B cell (primary cell): Measurements from ENCODE around the gene KRTAP4-5. TPM values are rescaled to one million over a fixed set of nuclear protein-coding genes. Genes with fewer than 3 reads are reported as not detected.

Source experiments
- ATAC-seq: fragments of 200-7000 bp; cut with Tn5 transposase; one replicate; pipeline ENCODE4 v1.10.0; 2021; ENCODE audit warnings: low read depth, mild to moderate bottlenecking, moderate number of reproducible peaks, moderate library complexity
- CTCF ChIA-PET: fragments of 350-600 bp; sonication (Branson Sonifier 250); formaldehyde crosslinking; loops from one replicate; lab custom pipeline; 2021; ENCODE audit warnings: antibody characterized with exemption, inconsistent platforms; lab: Charles Lee
- POLR2A ChIA-PET: fragments of 350-600 bp; sonication (Branson Sonifier 250); formaldehyde crosslinking; loops from one replicate; lab custom pipeline; 2021; ENCODE audit warnings: antibody characterized with exemption; lab: Charles Lee
- DNase-seq: peaks from one replicate; pipeline ENCODE4 v3.0.0; 2013
- H2AFZ ChIP-seq: 2 replicates; pipeline ENCODE4 v1.6.1; 2012; ENCODE audit warnings: mild to moderate bottlenecking, low read depth, low read length; ENCODE audit not compliant: insufficient read depth, poor library complexity, severe bottlenecking
- H3K27ac ChIP-seq, 2 donors: 1 replicate in 1 of 2; 2 replicates in 1 of 2; pipeline ENCODE4 v1.5.1; 2012 to 2013; ENCODE audit warnings: low read length in 2 of 2, mild to moderate bottlenecking in 2 of 2, moderate library complexity in 1 of 2
- H3K27me3 ChIP-seq, 4 experiments: fragments of 200-600 bp in 1 of 4; sonication (generic) in 1 of 4; replicated peaks in 1 of 4; 1 replicate in 2 of 4; 2 replicates in 2 of 4; pipeline versions ENCODE4 v1.6.1 to v1.7.0; 2013 to 2016; ENCODE audit warnings: low read length in 3 of 4, mild to moderate bottlenecking in 2 of 4, mixed read lengths in 1 of 4, moderate library complexity in 1 of 4; ENCODE audit not compliant: insufficient read depth in 4 of 4, control insufficient read depth in 3 of 4; ENCODE audit errors: control extremely low read depth in 1 of 4
- H3K36me3 ChIP-seq, 2 experiments: replicated peaks in 1 of 2; 1 replicate in 1 of 2; 2 replicates in 1 of 2; pipeline versions ENCODE4 v1.6.1 to v1.7.1; 2013; ENCODE audit warnings: low read length in 1 of 2; ENCODE audit not compliant: insufficient read depth in 2 of 2, control insufficient read depth in 1 of 2; ENCODE audit errors: control extremely low read depth in 1 of 2, extremely low read depth in 1 of 2
- H3K4me1 ChIP-seq, 2 donors: fragments of 200-600 bp in 1 of 2; sonication (generic) in 1 of 2; 1 replicate in 1 of 2; 2 replicates in 1 of 2; pipeline versions ENCODE4 v1.5.1 to v1.6.1; 2013 to 2017; ENCODE audit warnings: low read length in 2 of 2; ENCODE audit not compliant: control insufficient read depth in 2 of 2, insufficient read depth in 2 of 2
- H3K4me2 ChIP-seq: replicated peaks from 2 replicates; pipeline ENCODE3; 2012; ENCODE audit warnings: mild to moderate bottlenecking, low read depth, low read length; ENCODE audit not compliant: poor library complexity, severe bottlenecking
- H3K4me3 ChIP-seq, 5 experiments: fragments of 200-600 bp in 1 of 5; sonication (generic) in 1 of 5; 1 replicate in 3 of 5; 2 replicates in 2 of 5; pipeline versions ENCODE4 v1.5.1 to v1.7.0; 2011 to 2016; ENCODE audit warnings: low read length in 4 of 5, mild to moderate bottlenecking in 4 of 5, low read depth in 2 of 5, control low read depth in 1 of 5, moderate library complexity in 1 of 5; ENCODE audit not compliant: insufficient read depth in 1 of 5; ENCODE audit errors: control extremely low read depth in 1 of 5, extremely low read depth in 1 of 5
- H3K79me2 ChIP-seq: fragments of 200-600 bp; sonication (generic); one replicate; pipeline ENCODE4 v1.6.0; 2016; ENCODE audit warnings: low read length; ENCODE audit not compliant: control insufficient read depth, insufficient read depth
- H3K9ac ChIP-seq: fragments of 200-600 bp; sonication (generic); 2 replicates; pipeline ENCODE4 v1.6.1; 2017; ENCODE audit warnings: mild to moderate bottlenecking, low read length, moderate library complexity
- H3K9me3 ChIP-seq, 3 donors: one replicate each; pipeline versions ENCODE4 v1.6.1 to v1.7.1; 2013; ENCODE audit warnings: low read length in 2 of 3; ENCODE audit not compliant: control insufficient read depth in 2 of 3, insufficient read depth in 1 of 3; ENCODE audit errors: control extremely low read depth in 1 of 3
- H4K20me1 ChIP-seq: 2 replicates; pipeline ENCODE4 v1.6.0; 2012; ENCODE audit warnings: mild to moderate bottlenecking, low read length; ENCODE audit not compliant: insufficient read depth, control insufficient read depth, poor library complexity, severe bottlenecking
- H3K27ac Mint-ChIP-seq: one replicate; pipeline ENCODE4 v1.8.0; 2021; ENCODE audit warnings: mixed read lengths
- H3K27me3 Mint-ChIP-seq: one replicate; pipeline ENCODE4 v1.8.0; 2021; ENCODE audit warnings: mixed read lengths
- H3K4me1 Mint-ChIP-seq: one replicate; pipeline ENCODE4 v1.8.0; 2021; ENCODE audit warnings: mixed read lengths
- H3K4me3 Mint-ChIP-seq: one replicate; pipeline ENCODE4 v1.8.0; 2021; ENCODE audit warnings: mixed read lengths
- H3K9me3 Mint-ChIP-seq: one replicate; pipeline ENCODE4 v1.8.0; 2022; ENCODE audit warnings: mixed read lengths; ENCODE audit not compliant: insufficient read depth
- EZH2 ChIP-seq: IDR thresholded peaks from 2 replicates; pipeline ENCODE4 v1.6.1; 2012; ENCODE audit warnings: borderline replicate concordance, low read depth, mild to moderate bottlenecking, moderate library complexity, low read length; ENCODE audit not compliant: insufficient read depth, poor library complexity, severe bottlenecking
- WGBS: methylation state at CpG from one replicate; pipeline ENCODE4 v1.1.5; 2013; ENCODE audit warnings: missing lambda C conversion rate; ENCODE audit not compliant: insufficient coverage; 5-methylcytosine and 5-hydroxymethylcytosine counted together
- intact Hi-C: fragments of 100-400 bp; cut with micrococcal nuclease; formaldehyde crosslinking; loops from one replicate; pipeline ENCODE4 v1.10.0; 2022
- polyA plus RNA-seq: library from polyadenylated mRNA; depleted of rRNA; stranded (reverse); fragments of >200 nt; gene quantifications from 2 replicates; pipeline ENCODE4 v1.2.3, GENCODE V29; 2012
- total RNA-seq, 2 donors: library from RNA; stranded (reverse); fragments of 120-200 nt in 1 of 2; gene quantifications; 1 replicate in 1 of 2; 2 replicates in 1 of 2; pipeline versions ENCODE4 v1.2.3 to v1.2.4, GENCODE V29; 2013 to 2022
- TF ChIP-seq, protein P1 (sequence below): fragments of 200-600 bp; IDR thresholded peaks from one replicate; pipeline ENCODE4 v1.8.0; 2022; ENCODE audit warnings: antibody characterized with exemption, mild to moderate bottlenecking

The KRTAP4-5 gene
- total and polyA plus RNA-seq, 2 donors (not counting 1 experiment from before 2014, with no cell fraction given), result not detected

DNA sequence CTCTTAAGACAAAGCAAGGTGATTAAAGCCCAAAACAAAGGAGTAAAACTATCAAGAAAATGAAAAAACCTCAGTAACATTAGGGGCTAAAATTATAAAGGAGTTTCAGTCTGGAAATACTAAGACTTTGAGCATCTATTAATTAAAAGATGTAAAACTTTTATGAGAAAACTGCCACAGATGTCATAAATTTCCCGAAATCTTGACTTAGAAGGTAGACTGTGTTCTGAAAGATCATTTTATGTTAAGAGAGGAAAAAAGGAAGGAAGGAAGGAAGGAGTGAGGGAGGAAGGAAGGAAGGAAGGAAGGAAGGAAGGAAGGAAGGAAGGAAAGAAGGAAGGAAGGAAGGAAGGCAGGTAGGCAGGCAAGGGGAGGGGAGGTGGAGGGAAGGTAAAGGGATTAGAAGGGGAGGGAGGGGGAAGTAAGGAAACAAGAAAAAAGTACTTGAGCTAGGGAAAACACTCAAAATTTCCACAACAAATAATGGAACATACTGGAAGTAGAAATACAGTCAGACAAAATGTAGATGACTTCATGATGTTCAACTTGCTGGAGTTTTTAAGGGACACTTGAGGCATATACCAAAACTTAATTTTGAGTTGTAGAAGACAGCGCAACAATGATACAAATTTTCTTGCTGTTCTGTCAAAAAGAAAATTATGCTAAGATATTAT is 2.0 kb downstream of the KRTAP4-5 start:
- Histone ChIP-seq H3K9me3 (peaks cover 3 to 9% (median 5%) of the 10 kb centered on the region in 3 donors), H3K9ac (no peak overlapping the region), H3K27me3 (no peaks in the 10 kb centered on the region), H4K20me1 (no peaks in the 10 kb centered on the region), H3K4me1 (no peaks in the 10 kb centered on the region), H3K27ac (no peak overlapping the region), H3K4me3 (no peak overlapping the region), H3K79me2 (no peaks in the 10 kb centered on the region), H3K4me2 (no peak overlapping the region), H2AFZ (no peak overlapping the region), H3K36me3 (no peaks in the 10 kb centered on the region)
- Mint-ChIP-seq H3K27me3 (peaks cover 4% of the 10 kb centered on the region), H3K27ac (no peak overlapping the region), H3K4me1 (no peaks in the 10 kb centered on the region), H3K9me3 (peaks cover 8% of the 10 kb centered on the region), H3K4me3 (no peak overlapping the region)
- ATAC-seq, result no peak
- ChIA-PET CTCF (no interaction called here), POLR2A (no interaction called here)
- intact Hi-C loops, result no loop called here
- TF ChIP-seq EZH2, result no peak
- TF ChIP-seq, protein P1, sequence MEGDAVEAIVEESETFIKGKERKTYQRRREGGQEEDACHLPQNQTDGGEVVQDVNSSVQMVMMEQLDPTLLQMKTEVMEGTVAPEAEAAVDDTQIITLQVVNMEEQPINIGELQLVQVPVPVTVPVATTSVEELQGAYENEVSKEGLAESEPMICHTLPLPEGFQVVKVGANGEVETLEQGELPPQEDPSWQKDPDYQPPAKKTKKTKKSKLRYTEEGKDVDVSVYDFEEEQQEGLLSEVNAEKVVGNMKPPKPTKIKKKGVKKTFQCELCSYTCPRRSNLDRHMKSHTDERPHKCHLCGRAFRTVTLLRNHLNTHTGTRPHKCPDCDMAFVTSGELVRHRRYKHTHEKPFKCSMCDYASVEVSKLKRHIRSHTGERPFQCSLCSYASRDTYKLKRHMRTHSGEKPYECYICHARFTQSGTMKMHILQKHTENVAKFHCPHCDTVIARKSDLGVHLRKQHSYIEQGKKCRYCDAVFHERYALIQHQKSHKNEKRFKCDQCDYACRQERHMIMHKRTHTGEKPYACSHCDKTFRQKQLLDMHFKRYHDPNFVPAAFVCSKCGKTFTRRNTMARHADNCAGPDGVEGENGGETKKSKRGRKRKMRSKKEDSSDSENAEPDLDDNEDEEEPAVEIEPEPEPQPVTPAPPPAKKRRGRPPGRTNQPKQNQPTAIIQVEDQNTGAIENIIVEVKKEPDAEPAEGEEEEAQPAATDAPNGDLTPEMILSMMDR, result no peak
- DNase-seq, result no peak
- WGBS, result 71% methylated on average over 1 of the region's 2 CpGs

DNA sequence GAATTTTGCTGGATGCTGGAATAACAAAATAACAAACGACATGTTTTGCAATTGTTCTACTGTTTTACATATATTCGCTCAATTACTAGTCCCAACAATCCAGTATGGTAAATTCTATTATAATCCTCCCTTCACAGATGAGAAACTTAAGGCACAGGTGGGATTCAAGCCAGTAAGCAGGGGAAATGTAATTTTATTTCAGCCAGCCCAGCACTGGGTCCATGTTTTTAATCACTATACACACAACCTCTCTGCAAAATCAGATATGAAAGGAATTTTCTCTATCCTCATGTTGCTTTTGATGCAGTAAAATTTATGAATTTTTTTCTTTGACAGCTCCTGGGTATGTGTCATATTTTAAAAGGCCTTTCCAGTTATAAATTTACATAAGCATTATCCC is 4.4 kb downstream of the KRTAP4-5 start:
- H3K4me3 Mint-ChIP-seq, result no peak overlapping the region
- Histone ChIP-seq H3K79me2 (no peaks in the 10 kb centered on the region), H3K9ac (no peak overlapping the region), H3K4me1 (no peaks in the 10 kb centered on the region), H3K36me3 (no peaks in the 10 kb centered on the region), H2AFZ (no peak overlapping the region), H4K20me1 (no peaks in the 10 kb centered on the region), H3K4me3 (no peak overlapping the region), H3K27ac (no peak overlapping the region), H3K9me3 (peaks cover 5 to 13% (median 7%) of the 10 kb centered on the region in 3 donors), H3K4me2 (no peak overlapping the region), H3K27me3 (no peaks in the 10 kb centered on the region)
- no CpG with 5 or more reads among the region's 2 CpGs for WGBS
- CTCF ChIA-PET, result interaction anchor here (0.6 kb wide), 1 partner anchor 50 kb away, joined by 5 read pairs; no protein-coding TSS in a partner anchor
- peaks cover 10% of the 10 kb centered on the region for H3K9me3 Mint-ChIP-seq
- H3K27ac Mint-ChIP-seq, result no peak overlapping the region
- intact Hi-C loops, result no loop called here
- no peaks in the 10 kb centered on the region for H3K4me1 Mint-ChIP-seq
- H3K27me3 Mint-ChIP-seq, result peaks cover 7% of the 10 kb centered on the region
- POLR2A ChIA-PET, result no interaction called here
- DNase-seq (no peak), ATAC-seq (no peak)
- TF ChIP-seq, protein P1, result no peak
- no peak for TF ChIP-seq EZH2
